HG02571 (cell line): ENCODE measurements around the gene ATG4B.
A peak's percentile ranks its signal among the peaks of the same experiment; 100 is the strongest.
"Not testable (repeated sequence)": the region's sequence is repeated elsewhere in the genome, so short reads cannot be mapped to it uniquely, and the experiment has no call there.

Experiments
- ATAC-seq: cut with Tn5 transposase; IDR thresholded peaks from one replicate; pipeline ENCODE4 v1.9.1; 2021; ENCODE audit warnings: mild to moderate bottlenecking, moderate library complexity; ENCODE audit not compliant: unreplicated experiment

Gene ATG4B

GRCh38 chr2:241637018-241637794 lies at the start of gene ATG4B, which contains the start of gene THAP4:
ATG4B (plus strand) TSS chr2:241637693; CDS start chr2:241637715, 22 bp downstream.
THAP4 (minus strand) TSS chr2:241637158; CDS start chr2:241637017, 141 bp downstream.
- ATAC-seq = peak; percentile 61

- ATAC-seq = not testable (repeated sequence)
Observed at GRCh38 chr2:241589863-241590262, 47.6 kb upstream of the ATG4B start.

GRCh38 chr2:241590496-241591455 lies 46.7 kb upstream of the ATG4B start:
- not testable (repeated sequence) for ATAC-seq

- ATAC-seq = no peak
Observed at GRCh38 chr2:241592126-241592845, 45.2 kb upstream of the ATG4B start.

- no peak for ATAC-seq
Observed at GRCh38 chr2:241593271-241593670, 44.2 kb upstream of the ATG4B start.

- no peak for ATAC-seq
Observed at GRCh38 chr2:241595600-241596140, 41.8 kb upstream of the ATG4B start.

GRCh38 chr2:241597561-241597960 lies 39.9 kb upstream of the ATG4B start:
- no peak for ATAC-seq

GRCh38 chr2:241598061-241598460 lies 39.4 kb upstream of the ATG4B start:
- ATAC-seq = no peak

- ATAC-seq = no peak
Observed at GRCh38 chr2:241598487-241598886, 39.0 kb upstream of the ATG4B start.

- no peak for ATAC-seq
Observed at GRCh38 chr2:241599615-241600014, 37.9 kb upstream of the ATG4B start.

- no peak for ATAC-seq
Observed at GRCh38 chr2:241601841-241602240, 35.7 kb upstream of the ATG4B start.

GRCh38 chr2:241602720-241603119 lies 34.8 kb upstream of the ATG4B start:
- ATAC-seq = no peak

GRCh38 chr2:241603686-241604085 lies 33.8 kb upstream of the ATG4B start:
- no peak for ATAC-seq

GRCh38 chr2:241606186-241606585 lies 31.3 kb upstream of the ATG4B start:
- ATAC-seq = no peak

GRCh38 chr2:241607162-241607885 lies 30.2 kb upstream of the ATG4B start:
- no peak for ATAC-seq

- ATAC-seq = no peak
Observed at GRCh38 chr2:241608881-241609280, 28.6 kb upstream of the ATG4B start.

GRCh38 chr2:241609859-241610793 lies 27.4 kb upstream of the ATG4B start:
- ATAC-seq = peak; percentile 85

GRCh38 chr2:241611062-241611461 lies 26.4 kb upstream of the ATG4B start:
- ATAC-seq = no peak
